GM12891 (cell line): Measurements from ENCODE around the gene CAMTA2.

ENCODE experiments used
- PAX5 ChIP-seq: IDR thresholded peaks from 2 replicates; pipeline ENCODE4 v1.6.1; 2011; ENCODE audit warnings: low read length, moderate library complexity, mild to moderate bottlenecking; ENCODE audit not compliant: insufficient read depth, severe bottlenecking
- POLR2A ChIP-seq: IDR thresholded peaks from 2 replicates; pipeline ENCODE4 v1.6.1; 2011; ENCODE audit warnings: low read depth, low read length, control low read depth
- POLR2AphosphoS5 ChIP-seq: IDR thresholded peaks from 2 replicates; pipeline ENCODE4 v1.6.1; 2011; ENCODE audit warnings: low read depth, low read length, control low read depth
- POU2F2 ChIP-seq: IDR thresholded peaks from 2 replicates; pipeline ENCODE4 v1.6.1; 2011; ENCODE audit warnings: low read depth, mild to moderate bottlenecking, control low read depth, low read length, moderate library complexity
- SPI1 ChIP-seq: IDR thresholded peaks from 2 replicates; pipeline ENCODE4 v1.6.1; 2011; ENCODE audit warnings: low read depth, low read length, control low read depth
- TAF1 ChIP-seq: IDR thresholded peaks from 2 replicates; pipeline ENCODE4 v1.6.1; 2011; ENCODE audit warnings: low read depth, low read length, control low read depth

DNA sequence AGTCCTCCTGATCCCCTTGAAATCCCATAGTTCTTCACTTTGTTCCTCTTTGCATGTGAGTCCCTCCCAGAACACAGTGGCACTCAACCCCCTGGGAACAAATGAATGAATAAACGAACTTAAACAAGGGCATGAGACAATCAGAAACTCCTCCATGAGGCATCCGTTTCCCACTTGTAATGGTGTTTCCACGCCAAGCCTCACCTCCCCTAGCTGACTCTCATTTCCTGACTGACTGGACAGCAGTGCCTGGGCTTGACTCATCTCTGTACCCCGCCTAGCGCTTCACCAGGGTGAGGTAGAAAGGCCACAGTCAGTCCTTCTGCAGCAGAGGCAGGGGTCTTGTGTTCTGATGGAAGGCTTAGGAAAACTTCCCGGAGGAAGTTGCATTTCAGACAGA, 24.5 kb upstream of the CAMTA2 start:
- no peak for TF ChIP-seq POLR2AphosphoS5
- TF ChIP-seq POLR2A = no peak
- no peak for TF ChIP-seq TAF1
- TF ChIP-seq PAX5 = no peak
- TF ChIP-seq SPI1 = no peak
- TF ChIP-seq POU2F2 = peak; percentile 60; the same call in 1 of the 2 replicates
